ENCODE results near the gene PKP4.

The PKP4 gene

DNA sequence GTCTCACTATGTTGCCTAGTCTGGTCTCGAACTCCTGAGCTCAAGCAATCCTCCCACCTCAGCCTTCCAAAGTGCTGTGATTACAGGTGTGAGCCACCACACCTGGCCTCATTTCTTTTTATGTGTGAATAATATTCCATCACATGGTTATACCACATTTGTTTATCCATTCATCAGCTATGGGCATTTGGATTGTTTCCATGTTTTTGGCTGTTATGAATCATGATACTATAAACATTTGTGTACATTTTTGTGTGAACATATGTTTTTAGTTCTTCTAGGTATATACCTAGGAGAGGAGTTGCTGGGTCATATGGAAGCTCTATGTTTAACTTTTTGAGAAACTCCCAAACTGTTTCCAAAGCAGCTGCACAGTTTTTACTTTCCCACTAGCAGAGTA lies 24.4 kb downstream of the PKP4 start:
- H3K79me2 ChIP-seq (ENCODE audit: insufficient read depth, low read depth), result peaks cover 46% of the 10 kb centered on the region; the same call in 1 of the 2 replicates
- no peaks in the 10 kb centered on the region for H3K36me3 ChIP-seq (ENCODE audit: insufficient read depth)
- no peaks in the 10 kb centered on the region for H3K27me3 ChIP-seq (ENCODE audit: insufficient read depth, low read depth)
- H3K4me3 ChIP-seq (IDR thresholded peaks at IDR 0.05; ENCODE audit: insufficient read depth, low read depth, low read length), result no peak overlapping the region
- no peak overlapping the region for H2AFZ ChIP-seq (ENCODE audit: low read depth)
- TF ChIP-seq, protein P1, sequence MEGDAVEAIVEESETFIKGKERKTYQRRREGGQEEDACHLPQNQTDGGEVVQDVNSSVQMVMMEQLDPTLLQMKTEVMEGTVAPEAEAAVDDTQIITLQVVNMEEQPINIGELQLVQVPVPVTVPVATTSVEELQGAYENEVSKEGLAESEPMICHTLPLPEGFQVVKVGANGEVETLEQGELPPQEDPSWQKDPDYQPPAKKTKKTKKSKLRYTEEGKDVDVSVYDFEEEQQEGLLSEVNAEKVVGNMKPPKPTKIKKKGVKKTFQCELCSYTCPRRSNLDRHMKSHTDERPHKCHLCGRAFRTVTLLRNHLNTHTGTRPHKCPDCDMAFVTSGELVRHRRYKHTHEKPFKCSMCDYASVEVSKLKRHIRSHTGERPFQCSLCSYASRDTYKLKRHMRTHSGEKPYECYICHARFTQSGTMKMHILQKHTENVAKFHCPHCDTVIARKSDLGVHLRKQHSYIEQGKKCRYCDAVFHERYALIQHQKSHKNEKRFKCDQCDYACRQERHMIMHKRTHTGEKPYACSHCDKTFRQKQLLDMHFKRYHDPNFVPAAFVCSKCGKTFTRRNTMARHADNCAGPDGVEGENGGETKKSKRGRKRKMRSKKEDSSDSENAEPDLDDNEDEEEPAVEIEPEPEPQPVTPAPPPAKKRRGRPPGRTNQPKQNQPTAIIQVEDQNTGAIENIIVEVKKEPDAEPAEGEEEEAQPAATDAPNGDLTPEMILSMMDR (conservative IDR thresholded peaks at IDR 0.05; ENCODE audit: low read depth, low read length), result no peak
- no peak overlapping the region for H3K27ac ChIP-seq
- H3K4me1 ChIP-seq (ENCODE audit: low read depth, poor library complexity, severe bottlenecking), result peaks cover 20% of the 10 kb centered on the region
- no peak overlapping the region for H3K4me2 ChIP-seq
- no peak overlapping the region for H3K9ac ChIP-seq
- no peaks in the 10 kb centered on the region for H4K20me1 ChIP-seq (ENCODE audit: insufficient read depth)

- TF ChIP-seq, protein P1 (conservative IDR thresholded peaks at IDR 0.05; ENCODE audit: low read depth, low read length), result no peak
- Histone ChIP-seq H3K36me3 (ENCODE audit: insufficient read depth) (no peaks in the 10 kb centered on the region), H3K4me3 (IDR thresholded peaks at IDR 0.05; ENCODE audit: insufficient read depth, low read depth, low read length) (no peak overlapping the region), H3K79me2 (ENCODE audit: insufficient read depth, low read depth) (peaks cover 59% of the 10 kb centered on the region; the same call in 1 of the 2 replicates), H3K4me2 (no peak overlapping the region), H3K9ac (no peak overlapping the region), H3K27me3 (ENCODE audit: insufficient read depth, low read depth) (no peaks in the 10 kb centered on the region), H3K4me1 (ENCODE audit: low read depth, poor library complexity, severe bottlenecking) (peaks cover 34% of the 10 kb centered on the region), H2AFZ (ENCODE audit: low read depth) (no peak overlapping the region), H4K20me1 (ENCODE audit: insufficient read depth) (no peaks in the 10 kb centered on the region), H3K27ac (no peak overlapping the region)
Measured at GRCh38 chr2:158482594-158482993, 25.8 kb downstream of the PKP4 start.

DNA sequence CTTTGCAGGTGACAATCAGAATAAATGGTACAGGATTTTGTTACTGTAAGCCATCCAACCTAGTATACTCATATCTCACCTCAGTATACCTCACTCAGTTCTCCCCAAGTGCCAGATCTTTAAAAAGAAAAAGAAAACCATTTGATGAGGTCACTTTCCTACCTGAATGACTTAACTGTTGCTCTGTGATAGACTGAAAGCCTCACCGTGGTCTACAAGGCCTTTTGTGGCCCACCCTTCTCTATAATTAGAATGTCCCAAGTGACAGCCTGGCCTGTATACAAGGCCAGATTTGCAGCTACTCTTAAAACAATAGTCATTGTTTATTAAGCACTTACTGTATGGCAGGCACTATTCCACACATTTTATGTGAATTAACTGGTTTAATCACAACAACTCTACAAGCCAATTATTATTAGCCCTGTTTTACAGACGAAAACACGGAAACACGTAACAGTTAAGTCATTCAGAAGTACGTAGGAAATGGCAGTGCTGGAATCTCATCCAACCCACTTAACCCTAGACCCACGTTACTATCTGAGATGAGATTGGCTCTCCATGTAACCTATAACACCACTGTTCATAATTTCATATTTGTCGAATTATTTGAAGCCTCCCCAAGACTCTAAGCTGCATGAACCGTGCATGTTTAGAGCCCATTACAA lies 28.3 kb downstream of the PKP4 start:
- Histone ChIP-seq H2AFZ (ENCODE audit: low read depth) (no peak overlapping the region), H4K20me1 (ENCODE audit: insufficient read depth) (peaks cover 4% of the 10 kb centered on the region; the same call in 1 of the 2 replicates), H3K4me3 (IDR thresholded peaks at IDR 0.05; ENCODE audit: insufficient read depth, low read depth, low read length) (no peak overlapping the region), H3K79me2 (ENCODE audit: insufficient read depth, low read depth) (peaks cover 79% of the 10 kb centered on the region; the same call in 1 of the 2 replicates), H3K4me2 (no peak overlapping the region), H3K4me1 (ENCODE audit: low read depth, poor library complexity, severe bottlenecking) (peaks cover 51% of the 10 kb centered on the region), H3K36me3 (ENCODE audit: insufficient read depth) (no peaks in the 10 kb centered on the region), H3K9ac (no peak overlapping the region), H3K27ac (no peak overlapping the region), H3K27me3 (ENCODE audit: insufficient read depth, low read depth) (no peaks in the 10 kb centered on the region)
- TF ChIP-seq, protein P1 (conservative IDR thresholded peaks at IDR 0.05; ENCODE audit: low read depth, low read length), result no peak

- no peak overlapping the region for H3K4me3 ChIP-seq (IDR thresholded peaks at IDR 0.05; ENCODE audit: insufficient read depth, low read depth, low read length)
- peaks cover 88% of the 10 kb centered on the region; the same call in 1 of the 2 replicates for H3K79me2 ChIP-seq (ENCODE audit: insufficient read depth, low read depth)
- peaks cover 4% of the 10 kb centered on the region; the same call in 1 of the 2 replicates for H4K20me1 ChIP-seq (ENCODE audit: insufficient read depth)
- H3K9ac ChIP-seq, result no peak overlapping the region
- H2AFZ ChIP-seq (ENCODE audit: low read depth), result no peak overlapping the region
- H3K27me3 ChIP-seq (ENCODE audit: insufficient read depth, low read depth), result no peaks in the 10 kb centered on the region
- TF ChIP-seq, protein P1 (conservative IDR thresholded peaks at IDR 0.05; ENCODE audit: low read depth, low read length), result no peak
- H3K36me3 ChIP-seq (ENCODE audit: insufficient read depth), result no peaks in the 10 kb centered on the region
- H3K4me2 ChIP-seq, result no peak overlapping the region
- no peak overlapping the region for H3K27ac ChIP-seq
- H3K4me1 ChIP-seq (ENCODE audit: low read depth, poor library complexity, severe bottlenecking), result peaks cover 51% of the 10 kb centered on the region
Measured at GRCh38 chr2:158486150-158486969, 29.6 kb downstream of the PKP4 start.
